K562 treated with DMSO at 1 percent for 24 hours (cell line): ENCODE results near the gene DEXI. TPM values are rescaled to one million over a fixed set of nuclear protein-coding genes. Genes with fewer than 3 reads are reported as not detected.

Experiments
- total RNA-seq: library from RNA; unstranded; fragments of 300-600 nt; gene quantifications from 2 replicates; pipeline ENCODE4 v1.2.3, GENCODE V29; 2022; ENCODE audit warnings: low read depth; ENCODE audit not compliant: insufficient read depth

DEXI gene
- 57.6 and 64.7 TPM in 2 replicates for total RNA-seq

DNA sequence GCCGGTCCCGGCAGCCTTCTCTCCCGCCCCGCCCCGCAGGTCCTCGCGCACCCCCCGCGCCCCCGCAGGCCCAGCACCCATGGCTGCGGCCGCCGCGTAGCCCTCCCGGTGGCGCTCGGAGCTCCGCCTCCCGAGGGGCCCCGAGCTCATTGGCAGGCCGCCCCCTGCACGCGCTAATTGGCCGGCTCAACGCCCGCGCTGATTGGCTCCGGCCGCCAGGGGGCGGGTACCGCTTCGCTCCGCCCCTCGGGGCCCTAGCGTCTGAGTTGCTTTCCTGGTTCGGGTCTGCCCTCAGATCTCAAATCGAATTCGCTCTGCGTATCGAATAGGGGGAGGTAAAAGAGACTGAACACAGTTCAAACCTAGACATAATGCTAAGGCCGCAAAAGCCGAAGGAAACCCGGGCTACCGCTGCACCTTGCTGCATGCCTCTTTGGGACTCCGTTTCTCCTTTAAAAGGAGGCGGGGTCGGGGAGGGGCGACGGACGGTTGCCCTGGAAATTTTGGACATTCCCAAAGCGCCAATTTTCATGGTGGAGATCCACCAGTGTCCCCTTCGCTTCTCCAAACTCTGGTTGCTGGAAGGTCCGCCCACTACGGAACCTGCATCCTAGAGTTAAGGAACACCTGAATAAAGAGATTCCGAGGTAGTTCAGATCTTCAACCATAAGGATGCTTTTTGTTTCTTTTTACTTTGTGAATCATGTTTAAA lies at the start of gene DEXI:
Gene DEXI, minus strand, starts transcription at position 117 of the 712 bp plus-strand sequence. CDS start 463 bp downstream, outside the sequence.

DNA sequence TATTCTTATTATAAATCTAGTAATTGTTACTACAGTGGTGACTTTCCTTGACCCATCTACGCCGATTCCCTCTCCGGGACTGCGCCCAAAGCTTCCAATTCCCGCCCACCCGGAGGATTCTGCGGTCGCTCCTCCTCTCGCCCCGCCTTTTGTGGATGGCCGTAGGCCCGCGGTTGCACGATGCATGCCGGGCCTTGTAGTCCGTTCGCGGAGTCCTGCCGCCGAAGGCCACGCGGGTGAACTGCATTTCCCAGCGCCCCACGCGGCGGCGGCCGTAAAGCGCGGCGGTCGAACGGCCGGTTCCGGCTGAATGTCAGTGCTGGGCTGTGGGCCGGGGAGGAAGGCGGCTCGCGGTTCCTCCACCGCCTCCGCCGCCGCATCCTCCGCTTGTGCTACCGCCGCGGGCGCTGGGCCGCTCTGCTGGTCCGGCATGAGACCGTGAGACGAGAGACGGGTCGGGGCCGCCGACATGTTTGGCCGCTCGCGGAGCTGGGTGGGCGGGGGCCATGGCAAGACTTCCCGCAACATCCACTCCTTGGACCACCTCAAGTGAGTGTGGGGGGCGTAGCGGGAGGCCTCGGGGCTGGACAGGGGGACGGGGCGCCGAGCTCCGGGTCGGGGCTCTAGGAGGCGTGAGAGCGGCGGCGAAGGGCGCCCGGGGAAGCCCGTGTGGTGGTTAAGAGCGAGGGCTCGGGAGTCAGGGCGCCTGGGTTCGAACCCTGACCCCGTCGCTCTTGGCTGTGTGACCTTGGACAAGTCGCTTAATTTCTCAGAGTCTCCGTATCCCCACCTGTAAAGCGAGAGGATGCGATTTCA lies 2.2 kb upstream of the DEXI start, which contains the start of gene CLEC16A:
Gene CLEC16A, plus strand, starts transcription at position 316 of the 816 bp plus-strand sequence. Its CDS starts 154 bp downstream, at position 470.

Other genes starting within 250 kb of the DEXI start
- 0.57 and 1.4 TPM in 2 replicates for gene TEKT5, start 247.5 kb downstream of the DEXI start, total RNA-seq
- 31.0 and 34.0 TPM in 2 replicates for gene NUBP1, start 198.6 kb downstream of the DEXI start, total RNA-seq
- 0.12 TPM in 1 of 2 replicates, not detected in the other for gene TVP23A, start 123.7 kb downstream of the DEXI start, total RNA-seq
- 0.43 TPM in 1 of 2 replicates, not detected in the other for gene CIITA, start 65.3 kb downstream of the DEXI start, total RNA-seq
- gene CLEC16A, start 2.1 kb upstream of the DEXI start, total RNA-seq = 24.4 and 24.6 TPM in 2 replicates